Tibial nerve (tissue), 4 donors: ENCODE data around the gene RNASEH2B.

Experiments
- CTCF ChIP-seq, 5 experiments: fragments of 200-600 bp in 3 of 5; fragments of 450-650 bp in 2 of 5; sonication (generic) in 3 of 5; IDR thresholded peaks; one replicate each; pipeline ENCODE4 v1.5.1; 2016 to 2019; ENCODE audit warnings: antibody characterized with exemption in 5 of 5, mild to moderate bottlenecking in 3 of 5, moderate library complexity in 2 of 5
- EP300 ChIP-seq, 2 donors: sonication (generic); formaldehyde crosslinking; IDR thresholded peaks; one replicate each; pipeline ENCODE4 v1.6.1; 2017; ENCODE audit warnings: antibody characterized with exemption in 2 of 2, mild to moderate bottlenecking in 1 of 2
- POLR2A ChIP-seq, 2 donors: fragments of 450-650 bp; IDR thresholded peaks; one replicate each; pipeline ENCODE4 v1.6.1; 2017; ENCODE audit warnings: antibody characterized with exemption in 2 of 2, mild to moderate bottlenecking in 2 of 2, moderate library complexity in 2 of 2

GRCh38 chr13:50898338-50898737 lies 11.3 kb upstream of the RNASEH2B start:
- TF ChIP-seq CTCF (IDR thresholded peaks at IDR 0.05) = no peak
- TF ChIP-seq POLR2A (IDR thresholded peaks at IDR 0.05) = no peak
- no peak for TF ChIP-seq EP300 (IDR thresholded peaks at IDR 0.05)
